Stimulated activated CD4-positive, alpha-beta T cell treated with anti-CD3 and anti-CD28 coated beads, Interleukin-15, amount 100 ng/mL, for 24 hours (primary cell): ENCODE data around the gene PDXDC1.
"Not testable (repeated sequence)": the region's sequence is repeated elsewhere in the genome, so short reads cannot be mapped to it uniquely, and the experiment has no call there.

Experiments used
- DNase-seq: peaks from one replicate; pipeline ENCODE4 v3.0.0-alpha.2; 2020

The PDXDC1 gene

GRCh38 chr16:15071916-15072769, 97.3 kb downstream of the PDXDC1 start:
- not testable (repeated sequence) for DNase-seq

DNA sequence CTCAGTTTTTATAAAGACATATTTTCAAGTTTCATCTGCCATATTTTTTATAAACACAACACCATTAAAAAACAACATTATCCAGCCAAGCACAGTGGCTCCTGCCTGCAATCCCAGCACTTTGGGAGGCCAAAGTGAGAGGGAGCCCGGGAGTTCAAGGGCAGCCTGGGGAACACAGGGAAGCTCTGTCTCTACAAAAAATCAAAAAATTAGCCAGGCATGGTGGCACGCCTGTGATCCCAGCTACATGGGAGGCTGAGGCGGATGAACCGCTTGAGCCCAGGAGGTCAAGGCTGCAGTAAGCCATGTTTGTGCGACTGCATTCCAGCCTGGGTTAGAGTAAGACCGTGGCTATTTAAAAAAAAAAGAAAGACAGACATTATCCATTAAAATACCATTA, 98.3 kb downstream of the PDXDC1 start:
- no peak for DNase-seq

DNA sequence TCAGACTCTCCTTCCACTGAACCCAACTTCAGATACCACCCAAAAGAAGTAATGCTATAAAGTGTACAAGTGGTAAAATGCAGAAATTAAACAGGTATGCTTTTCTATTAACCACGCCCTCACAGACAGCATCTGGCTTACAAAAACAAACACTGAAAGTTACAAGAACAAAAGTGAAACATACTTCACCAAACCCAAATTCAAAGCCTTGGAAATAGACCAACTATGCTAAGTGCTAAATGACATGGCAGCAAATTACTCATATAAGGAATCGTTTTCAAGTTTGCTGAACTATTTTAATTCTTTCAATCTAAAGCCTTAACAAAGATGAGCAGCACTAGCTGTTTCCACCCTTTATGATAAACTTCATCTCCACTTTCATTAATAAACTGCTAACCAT, 101.3 kb downstream of the PDXDC1 start:
- not testable (repeated sequence) for DNase-seq

DNA sequence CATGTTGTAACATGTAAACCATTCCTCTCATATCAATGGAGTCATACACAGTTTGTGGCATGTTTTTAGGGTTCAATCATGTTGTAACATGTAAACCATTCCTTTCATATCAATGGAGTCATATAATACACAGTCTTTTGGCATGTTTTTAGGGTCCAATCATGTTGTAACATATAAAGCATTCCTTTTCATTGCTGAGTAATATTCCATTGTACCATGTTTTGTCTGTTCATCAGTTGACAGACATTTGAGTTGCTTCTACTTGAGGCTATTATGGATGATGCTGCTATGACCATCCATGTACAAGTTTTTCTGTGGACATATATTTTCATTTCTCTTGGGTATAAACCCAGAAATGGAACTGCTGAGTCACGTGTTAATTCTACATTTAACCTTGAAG, 106.1 kb downstream of the PDXDC1 start:
- DNase-seq: not testable (repeated sequence)

- not testable (repeated sequence) for DNase-seq
These were observed 108.0 kb downstream of the PDXDC1 start for GRCh38 chr16:15082788-15083187.

DNA sequence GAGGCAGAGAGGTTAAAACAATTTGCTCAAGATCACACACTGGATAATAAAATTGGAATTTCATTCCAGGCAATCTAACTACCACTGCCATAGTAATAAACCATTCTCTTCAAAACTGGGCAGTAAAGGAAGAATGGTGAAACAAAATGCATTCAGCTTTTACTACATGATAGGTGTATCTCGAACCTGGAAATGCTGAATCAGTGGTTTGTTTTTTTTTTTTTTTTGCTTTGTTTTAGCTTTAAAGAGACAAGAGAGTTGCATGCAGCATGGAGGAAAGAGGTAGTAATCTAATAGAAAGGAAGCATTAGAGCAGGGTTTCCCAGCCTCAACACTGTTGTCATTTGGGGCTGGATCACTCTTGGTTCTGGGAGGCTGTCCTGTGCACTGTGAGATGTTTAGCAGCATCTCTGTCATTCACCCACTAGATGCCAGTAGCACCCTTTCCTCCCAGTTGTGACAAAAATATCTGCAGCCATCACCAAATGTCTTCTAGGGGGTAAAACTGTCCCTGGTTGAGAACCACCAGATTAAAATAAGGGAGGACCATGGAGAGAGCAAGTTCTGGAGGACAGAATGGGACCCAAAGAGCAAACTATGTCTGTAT, 115.9 kb downstream of the PDXDC1 start:
- DNase-seq: not testable (repeated sequence)

DNA sequence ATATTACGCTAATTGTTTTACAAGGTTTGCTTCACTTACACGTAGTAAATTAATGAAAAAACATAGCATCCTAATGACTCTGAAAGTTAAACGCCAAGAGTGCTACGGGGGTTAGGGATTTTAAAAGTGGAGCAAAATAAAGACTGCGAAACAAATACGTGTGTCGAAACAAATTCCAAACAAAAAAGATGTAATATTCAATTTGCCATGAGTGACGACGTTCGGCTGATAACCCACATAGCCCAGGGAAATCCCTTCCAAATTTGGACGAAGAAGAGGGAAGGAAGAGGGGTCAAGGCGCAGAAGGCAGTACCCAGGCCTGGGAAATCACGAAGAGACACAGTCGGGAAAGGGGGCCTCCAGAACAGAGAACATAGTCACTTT, 118.7 kb downstream of the PDXDC1 start:
- DNase-seq: not testable (repeated sequence)

- DNase-seq: peak; percentile 92
These were observed 119.4 kb downstream of the PDXDC1 start, which contains the start of gene RRN3 for GRCh38 chr16:15093955-15094827. RRN3 (minus strand) TSS chr16:15094272; CDS start chr16:15094233, 39 bp downstream.

- not testable (repeated sequence) for DNase-seq
These were observed 121.8 kb downstream of the PDXDC1 start for GRCh38 chr16:15096583-15096972.

- not testable (repeated sequence) for DNase-seq
These were observed 124.6 kb downstream of the PDXDC1 start for GRCh38 chr16:15099366-15099909.

GRCh38 chr16:15100372-15100987, 125.7 kb downstream of the PDXDC1 start:
- DNase-seq: not testable (repeated sequence)

- not testable (repeated sequence) for DNase-seq
These were observed 153.0 kb downstream of the PDXDC1 start for GRCh38 chr16:15127641-15128425.

DNA sequence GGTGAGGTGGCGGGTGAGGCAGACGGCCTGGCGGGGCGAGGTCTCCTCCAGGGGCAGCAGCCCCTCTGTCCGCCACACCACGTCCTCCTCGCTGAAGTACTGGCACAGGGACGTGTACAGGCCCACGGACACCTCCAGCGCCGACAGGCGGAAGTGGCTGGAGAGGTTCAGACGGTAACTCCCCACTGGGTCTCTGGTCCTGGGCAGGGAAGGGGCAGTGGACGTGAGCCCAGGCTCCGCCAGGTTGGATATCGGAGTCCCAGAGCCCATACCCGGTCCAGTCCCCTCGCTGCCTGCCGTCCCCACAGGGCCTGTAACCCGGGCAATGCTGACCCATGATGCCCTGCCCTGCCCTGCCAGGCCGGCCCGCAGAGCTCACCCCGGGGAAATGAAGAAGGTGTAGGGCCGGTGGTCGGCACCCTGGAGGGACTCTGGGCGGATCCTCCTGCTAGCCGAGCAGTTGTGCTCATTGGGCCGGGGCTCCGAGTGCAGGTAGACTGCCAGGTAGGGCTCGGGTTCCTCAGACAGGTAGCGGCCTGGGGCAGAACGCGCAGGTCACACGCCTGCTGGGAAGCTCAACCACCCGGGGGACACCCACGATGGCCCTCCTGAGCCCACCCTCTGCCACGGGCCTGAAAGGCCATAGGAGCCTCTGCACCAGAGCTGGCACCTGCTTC, 155.6 kb downstream of the PDXDC1 start:
- not testable (repeated sequence) for DNase-seq

DNA sequence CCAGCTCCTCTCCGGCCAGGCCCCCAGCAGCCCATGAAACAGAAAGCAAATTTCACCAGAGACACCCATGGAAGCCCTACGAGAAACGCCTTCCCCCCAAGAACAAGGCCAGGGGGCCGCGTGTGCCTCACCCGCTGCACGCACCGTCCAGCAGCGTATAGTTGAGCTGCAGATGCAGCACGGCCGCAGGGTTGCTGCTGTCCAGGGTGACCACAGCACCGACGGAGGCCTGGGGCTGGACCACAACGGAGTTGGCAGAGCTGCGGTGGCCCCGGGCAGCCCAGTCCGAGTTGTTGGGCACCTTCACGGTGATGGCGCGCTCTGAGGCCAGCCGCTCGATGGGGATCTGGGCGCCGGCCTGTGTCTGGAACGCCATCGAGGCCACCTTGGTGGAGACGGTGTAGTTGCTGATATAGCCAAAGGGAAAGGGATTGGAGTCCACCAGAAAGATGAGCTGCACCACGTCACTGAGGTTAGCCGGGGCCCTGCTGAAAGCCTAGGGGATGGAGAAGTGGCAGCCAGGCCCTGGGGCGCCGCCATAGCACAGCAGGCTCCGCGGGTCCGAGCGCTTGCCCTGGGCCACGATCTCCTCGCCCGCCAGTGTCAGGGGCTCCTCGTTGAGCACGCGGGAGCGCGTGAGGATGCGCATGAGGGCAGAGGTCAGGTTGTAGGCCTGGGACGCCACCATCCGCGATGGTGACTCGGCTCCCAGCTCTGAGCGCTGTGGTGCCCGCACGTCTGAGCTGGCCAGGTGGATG, 156.3 kb downstream of the PDXDC1 start:
- not testable (repeated sequence) for DNase-seq

DNA sequence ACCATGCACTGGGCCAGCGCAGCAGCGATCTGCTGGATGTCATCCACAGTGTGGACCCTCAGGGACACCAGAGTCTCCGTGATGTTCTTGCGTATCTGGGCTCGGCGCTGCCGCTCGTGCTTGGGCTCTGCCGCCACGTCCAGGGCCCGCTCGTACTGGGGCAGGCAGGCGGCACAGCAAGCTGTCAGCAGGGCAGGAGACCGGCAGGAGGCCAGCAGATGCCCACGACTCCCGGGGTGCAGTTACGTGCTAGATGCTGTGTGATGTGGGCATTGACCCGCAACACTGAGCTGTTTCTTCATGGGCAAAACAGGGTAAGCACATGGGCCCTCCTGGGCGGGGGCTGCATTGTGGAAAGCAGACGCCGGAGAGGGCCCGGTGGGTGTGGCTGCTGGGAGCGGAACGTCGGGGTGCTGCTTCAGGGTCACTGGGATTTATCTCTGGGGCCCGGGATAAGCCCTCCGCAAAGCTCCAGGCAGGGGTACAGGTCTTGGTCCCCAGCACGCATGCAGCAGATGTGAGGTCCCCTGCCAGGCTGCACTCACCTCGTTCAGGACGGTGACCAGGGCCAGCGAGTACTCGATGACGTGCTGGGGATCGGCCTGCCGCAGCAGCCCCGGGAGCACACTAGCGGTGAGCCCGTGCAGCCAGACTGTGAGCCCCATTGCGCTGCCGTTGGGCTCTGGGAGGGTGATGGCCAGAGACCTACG, 158.0 kb downstream of the PDXDC1 start:
- DNase-seq: not testable (repeated sequence)

GRCh38 chr16:15133554-15133953, 158.7 kb downstream of the PDXDC1 start:
- DNase-seq: not testable (repeated sequence)

DNA sequence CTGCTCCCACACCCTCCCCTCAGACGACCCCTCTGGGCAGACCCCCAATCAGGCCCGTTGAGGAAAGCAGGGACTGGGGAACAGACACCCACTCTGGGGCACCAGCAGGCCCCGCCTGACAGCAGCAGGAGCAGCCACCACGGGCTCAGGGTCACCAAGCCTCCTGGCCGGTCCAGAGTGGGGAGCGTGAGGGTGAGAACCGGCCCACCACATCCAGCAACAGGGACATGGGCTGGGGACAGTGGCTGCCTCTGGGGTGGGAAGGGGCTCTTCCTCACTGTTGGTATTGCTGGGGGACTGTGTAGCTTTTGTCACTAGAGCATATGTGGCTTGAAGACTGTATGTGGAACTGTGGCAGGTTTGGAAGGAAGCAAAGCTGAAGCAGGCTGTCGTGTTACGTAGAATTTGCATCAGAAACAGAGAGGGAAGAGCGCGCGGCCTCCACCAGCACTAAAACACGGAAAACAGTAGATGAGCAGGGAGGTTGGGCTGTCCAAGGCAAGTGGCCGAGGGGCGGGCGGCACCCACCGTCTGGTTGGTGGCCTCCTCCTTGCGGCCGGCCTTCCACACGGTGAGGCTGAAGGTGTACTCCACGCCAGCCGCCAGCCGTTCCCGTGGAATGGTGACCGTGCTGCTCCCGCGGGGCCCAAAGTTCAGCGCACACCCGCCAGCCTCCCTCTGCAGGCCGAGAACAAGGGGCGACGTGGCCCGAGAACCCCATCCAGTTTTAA, 160.1 kb downstream of the PDXDC1 start:
- not testable (repeated sequence) for DNase-seq

DNA sequence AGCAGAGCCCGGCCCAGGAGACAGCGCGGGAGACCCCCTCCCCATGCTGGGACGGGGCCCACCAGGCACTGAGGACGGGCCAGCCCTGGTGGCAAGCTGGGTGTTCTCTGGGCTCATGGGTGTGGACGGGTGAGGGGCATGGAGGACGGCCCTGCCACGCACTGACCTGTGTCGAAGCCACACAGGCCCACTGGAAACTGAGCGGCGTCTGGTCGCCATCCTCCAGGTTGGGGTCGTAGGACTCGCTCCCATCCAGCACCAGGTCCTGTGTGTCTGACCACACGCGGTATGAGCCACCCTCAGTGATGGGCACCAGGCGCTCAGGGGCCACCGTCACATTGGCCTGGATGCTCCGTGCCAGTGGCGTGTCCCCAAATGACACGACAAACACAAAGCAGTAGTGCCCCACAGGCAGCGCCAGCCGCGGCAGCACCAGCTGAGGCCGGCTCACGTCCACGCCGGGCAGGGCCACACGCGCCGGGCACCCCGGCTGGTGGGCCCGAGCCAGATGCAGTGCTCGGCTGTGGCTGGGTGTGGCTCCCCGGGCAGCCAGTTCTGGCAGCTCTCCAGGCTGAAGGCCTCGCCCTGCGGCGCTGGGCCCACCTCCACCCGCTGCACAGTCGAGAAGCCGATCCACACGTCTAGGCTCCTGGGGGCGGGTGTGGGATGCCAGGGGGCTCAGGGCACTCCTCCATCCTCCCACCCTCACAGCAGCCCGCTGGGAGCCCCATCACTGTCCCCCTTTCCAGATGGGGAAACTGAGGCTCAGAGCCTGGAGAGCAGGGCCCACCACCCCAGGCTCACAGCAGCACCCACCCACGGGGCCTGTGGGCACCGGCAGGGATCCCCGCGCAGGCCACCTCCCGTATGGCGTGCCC, 160.9 kb downstream of the PDXDC1 start:
- not testable (repeated sequence) for DNase-seq
